ENCODE measurements around the gene TMEFF2. TPM values are rescaled to one million over a fixed set of nuclear protein-coding genes. Genes with fewer than 3 reads are reported as not detected.

TMEFF2 gene, protein sequence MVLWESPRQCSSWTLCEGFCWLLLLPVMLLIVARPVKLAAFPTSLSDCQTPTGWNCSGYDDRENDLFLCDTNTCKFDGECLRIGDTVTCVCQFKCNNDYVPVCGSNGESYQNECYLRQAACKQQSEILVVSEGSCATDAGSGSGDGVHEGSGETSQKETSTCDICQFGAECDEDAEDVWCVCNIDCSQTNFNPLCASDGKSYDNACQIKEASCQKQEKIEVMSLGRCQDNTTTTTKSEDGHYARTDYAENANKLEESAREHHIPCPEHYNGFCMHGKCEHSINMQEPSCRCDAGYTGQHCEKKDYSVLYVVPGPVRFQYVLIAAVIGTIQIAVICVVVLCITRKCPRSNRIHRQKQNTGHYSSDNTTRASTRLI
- total RNA-seq (not detected), polyA plus RNA-seq (ENCODE audit: insufficient read length in 6 of 6) (1 to 10 TPM in 1 of 6 donors, under 1 TPM in 5; 0.18 to 1.0 (median 0.39) TPM)
- long read RNA-seq, donor 1: 0 reads
- long read RNA-seq, donor 2: 0 reads
- long read RNA-seq, donor 3, partial matches to known transcripts: 0 of 1 reads
- long read RNA-seq, donor 3, other reads (novel, unspliced or antisense): 0 of 1 reads
- long read RNA-seq, donor 4: 0 reads
- long read RNA-seq, donor 5: 0 reads
- long read RNA-seq, donor 6, partial matches to known transcripts: 0 of 1 reads
- long read RNA-seq, donor 6, other reads (novel, unspliced or antisense): 0 of 1 reads
- long read RNA-seq, donor 7: 0 reads
- long read RNA-seq, donor 8: 0 reads
- long read RNA-seq, donor 9: 0 reads
- long read RNA-seq, donor 10: 0 reads
- long read RNA-seq, donor 11, transcript TMEFF2-201 (10 exons, 2,604 nt): major isoform, 33 of 69 reads
- long read RNA-seq, donor 11, partial matches to known transcripts: 32 of 69 reads
- long read RNA-seq, donor 11, other reads (novel, unspliced or antisense): 0 of 69 reads
- long read RNA-seq, donor 12: 0 reads

DNA sequence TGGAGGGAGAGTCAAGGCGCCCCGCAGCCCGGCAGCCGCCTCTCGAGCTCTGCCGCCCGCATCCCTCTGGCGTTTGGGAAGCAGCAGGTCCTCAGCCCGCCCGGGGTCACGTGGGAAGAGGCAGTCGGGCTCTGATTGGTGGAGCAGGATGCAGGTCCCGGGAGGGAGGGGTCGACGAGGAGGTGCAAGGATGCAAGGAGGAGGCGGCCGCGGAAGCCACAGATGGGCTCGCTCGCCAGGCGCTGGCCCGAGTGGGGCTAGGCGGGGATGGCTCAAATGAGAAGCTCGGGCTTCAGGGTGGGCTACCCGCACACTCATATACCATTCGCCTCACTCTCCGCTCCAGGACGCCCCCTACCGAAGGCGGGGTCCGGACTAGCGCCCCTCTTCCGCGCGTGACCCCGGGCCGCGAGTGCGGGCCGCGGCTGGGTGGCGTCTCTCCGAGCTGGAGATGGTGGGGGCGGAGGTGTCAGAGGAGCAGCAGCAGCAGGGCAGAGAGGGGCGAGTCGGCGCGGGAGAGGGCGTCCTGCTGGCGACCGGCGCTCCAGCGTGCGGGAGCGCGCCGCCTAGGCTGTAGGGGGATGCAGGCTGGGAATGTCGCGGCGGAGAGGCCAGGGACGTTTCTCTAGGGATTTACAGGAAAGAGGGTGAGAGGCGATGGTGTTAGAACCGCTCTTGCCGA, at the start of gene TMEFF2:
TSS of gene TMEFF2 (minus strand) at position 68 of the 682 bp plus-strand sequence. CDS start 409 bp downstream, outside the sequence.
- DNase-seq (peak in 3 of 4 donors; percentile 19 to 82 (median 36)), ATAC-seq (peak; percentile 49)
- TF ChIP-seq, protein P1, sequence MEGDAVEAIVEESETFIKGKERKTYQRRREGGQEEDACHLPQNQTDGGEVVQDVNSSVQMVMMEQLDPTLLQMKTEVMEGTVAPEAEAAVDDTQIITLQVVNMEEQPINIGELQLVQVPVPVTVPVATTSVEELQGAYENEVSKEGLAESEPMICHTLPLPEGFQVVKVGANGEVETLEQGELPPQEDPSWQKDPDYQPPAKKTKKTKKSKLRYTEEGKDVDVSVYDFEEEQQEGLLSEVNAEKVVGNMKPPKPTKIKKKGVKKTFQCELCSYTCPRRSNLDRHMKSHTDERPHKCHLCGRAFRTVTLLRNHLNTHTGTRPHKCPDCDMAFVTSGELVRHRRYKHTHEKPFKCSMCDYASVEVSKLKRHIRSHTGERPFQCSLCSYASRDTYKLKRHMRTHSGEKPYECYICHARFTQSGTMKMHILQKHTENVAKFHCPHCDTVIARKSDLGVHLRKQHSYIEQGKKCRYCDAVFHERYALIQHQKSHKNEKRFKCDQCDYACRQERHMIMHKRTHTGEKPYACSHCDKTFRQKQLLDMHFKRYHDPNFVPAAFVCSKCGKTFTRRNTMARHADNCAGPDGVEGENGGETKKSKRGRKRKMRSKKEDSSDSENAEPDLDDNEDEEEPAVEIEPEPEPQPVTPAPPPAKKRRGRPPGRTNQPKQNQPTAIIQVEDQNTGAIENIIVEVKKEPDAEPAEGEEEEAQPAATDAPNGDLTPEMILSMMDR (IDR thresholded peaks at IDR 0.05): no peak
- H3K9me3 ChIP-seq: no peaks in the 10 kb centered on the region
- no peaks in the 10 kb centered on the region for H3K36me3 ChIP-seq
- peaks cover 19 to 25% of the 10 kb centered on the region in 2 donors for H3K4me1 ChIP-seq
- H3K27me3 ChIP-seq: peaks cover 93 to 99% of the 10 kb centered on the region in 2 donors
- H3K27ac ChIP-seq: no peak within 1 kb of the TSS
- peak within 1 kb of the TSS; percentile 30 to 34 for H3K4me3 ChIP-seq
- intact Hi-C loops (cut with DNase I): no loop called here

DNA sequence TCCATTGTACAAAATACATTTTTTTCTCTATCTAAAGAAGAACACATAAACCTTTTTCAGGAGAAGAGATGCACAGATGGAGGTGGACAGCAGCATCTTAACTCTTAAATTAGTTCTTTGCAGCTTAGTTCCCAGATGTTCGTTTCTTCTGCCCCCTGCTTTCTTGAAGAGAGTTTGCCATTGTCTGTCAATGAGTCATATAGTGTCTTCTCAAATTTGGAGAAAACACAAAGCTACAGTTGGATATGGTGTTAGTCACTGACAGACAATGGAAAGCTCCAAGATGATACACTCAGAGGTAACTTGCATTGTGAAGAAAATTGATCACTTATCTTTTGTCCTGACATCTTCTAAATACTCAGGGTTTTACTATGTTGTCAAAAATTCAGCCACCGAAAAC, 48.8 kb upstream of the TMEFF2 start:
- H3K27me3 ChIP-seq: no peaks in the 10 kb centered on the region
- ATAC-seq (no peak), DNase-seq (no peak)
- H3K4me3 ChIP-seq: no peak overlapping the region
- intact Hi-C loops (cut with DNase I): no loop called here
- H3K36me3 ChIP-seq: no peaks in the 10 kb centered on the region
- no peak overlapping the region for H3K27ac ChIP-seq
- no peaks in the 10 kb centered on the region for H3K9me3 ChIP-seq
- TF ChIP-seq, protein P1 (IDR thresholded peaks at IDR 0.05): no peak
- H3K4me1 ChIP-seq: no peaks in the 10 kb centered on the region

DNA sequence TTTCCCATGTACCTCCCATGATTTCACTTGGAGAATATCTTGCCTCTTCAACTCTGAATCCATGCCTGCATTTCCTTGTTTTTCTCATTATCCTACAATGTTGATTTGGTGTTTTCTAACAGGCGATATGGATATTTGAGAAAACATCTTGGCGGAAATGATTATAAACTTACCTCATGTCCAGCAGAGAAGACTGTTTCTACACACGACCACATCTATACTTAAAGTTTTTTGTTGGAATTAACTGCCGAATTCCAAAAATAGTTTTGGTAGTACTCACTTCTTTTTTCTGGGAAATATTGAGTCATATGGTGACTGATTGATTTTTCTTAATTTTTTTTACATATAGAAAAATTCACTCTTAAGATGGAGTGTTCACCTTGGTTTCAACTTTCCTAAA, 41.4 kb upstream of the TMEFF2 start:
- H3K36me3 ChIP-seq: no peaks in the 10 kb centered on the region
- H3K9me3 ChIP-seq: no peaks in the 10 kb centered on the region
- H3K27ac ChIP-seq: no peak overlapping the region
- H3K4me1 ChIP-seq: no peaks in the 10 kb centered on the region
- H3K27me3 ChIP-seq: no peaks in the 10 kb centered on the region
- ATAC-seq: no peak
- TF ChIP-seq, protein P1 (IDR thresholded peaks at IDR 0.05): no peak
- H3K4me3 ChIP-seq: no peak overlapping the region
- intact Hi-C loops (cut with DNase I): no loop called here
- no peak for DNase-seq

DNA sequence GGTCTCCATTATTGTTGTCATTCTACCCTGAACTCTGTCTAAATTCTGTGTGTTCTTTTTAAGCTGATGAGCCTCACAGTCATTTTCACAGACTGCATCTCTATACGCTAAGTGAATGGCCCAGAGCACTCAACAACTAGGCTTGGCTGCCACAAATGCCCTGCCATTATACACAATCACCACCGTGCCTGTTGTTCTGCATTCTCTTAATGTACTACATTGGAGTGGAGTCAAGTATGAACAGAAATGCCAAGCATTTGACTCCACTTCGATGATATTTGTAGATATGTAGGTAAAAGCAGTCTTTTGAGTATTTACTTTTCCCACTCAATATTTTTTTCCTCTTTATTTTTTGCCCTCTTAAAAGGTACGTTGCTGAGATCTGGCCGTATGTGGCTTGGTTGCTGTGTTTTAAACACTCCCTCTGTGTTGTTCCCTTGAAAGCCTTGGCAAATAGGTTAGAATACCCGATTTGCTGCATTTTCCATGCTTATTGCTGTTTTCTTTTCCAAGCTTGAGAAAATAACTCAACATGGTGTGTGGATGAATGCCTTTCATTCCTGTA, 36.2 kb upstream of the TMEFF2 start:
- TF ChIP-seq, protein P1 (IDR thresholded peaks at IDR 0.05): no peak
- Histone ChIP-seq H3K27ac (no peak overlapping the region), H3K9me3 (no peaks in the 10 kb centered on the region), H3K36me3 (no peaks in the 10 kb centered on the region), H3K4me3 (no peak overlapping the region), H3K4me1 (no peaks in the 10 kb centered on the region), H3K27me3 (no peaks in the 10 kb centered on the region)
- DNase-seq (peak in 3 of 4 donors; percentile 22 to 70 (median 39)), ATAC-seq (peak; percentile 98)
- intact Hi-C loops (cut with DNase I): no loop called here

All from left lung (tissue), 14 donors.